GM23338 (cell line): Measurements from ENCODE around the gene PARVG. TPM values are rescaled to one million over a fixed set of nuclear protein-coding genes. Genes with fewer than 3 reads are reported as not detected.

ENCODE experiments used
- ATAC-seq: fragments of 200-7000 bp; cut with Tn5 transposase; 3 replicates; pipeline ENCODE4 v1.9.1; 2020
- DNase-seq: peaks from one replicate; pipeline ENCODE4 v3.0.0-alpha.2; 2015; ENCODE audit warnings: low spot score
- H2AFZ ChIP-seq: fragments of 200-600 bp; sonication (generic); 2 replicates; pipeline ENCODE4 v1.8.0; 2016; ENCODE audit warnings: antibody characterized with exemption, mild to moderate bottlenecking, moderate library complexity
- H3F3A ChIP-seq: fragments of 200-600 bp; sonication (generic); replicated peaks from 2 replicates; pipeline ENCODE4 v1.8.0; 2017; ENCODE audit warnings: antibody characterized with exemption, mixed run types, low read depth
- H3K27ac ChIP-seq: fragments of 200-600 bp; sonication (generic); 2 replicates; pipeline ENCODE4 v1.6.1; 2016; ENCODE audit warnings: low read depth
- H3K27me3 ChIP-seq: fragments of 200-600 bp; sonication (generic); 2 replicates; pipeline ENCODE4 v1.8.0; 2016; ENCODE audit warnings: mild to moderate bottlenecking, mixed run types, moderate library complexity; ENCODE audit not compliant: insufficient read depth
- H3K36me3 ChIP-seq: fragments of 200-600 bp; sonication (generic); 2 replicates; pipeline ENCODE4 v1.8.0; 2016; ENCODE audit warnings: mild to moderate bottlenecking; ENCODE audit not compliant: insufficient read depth
- H3K4me1 ChIP-seq: fragments of 200-600 bp; sonication (generic); 2 replicates; pipeline ENCODE4 v1.8.0; 2016; ENCODE audit warnings: mild to moderate bottlenecking, moderate library complexity; ENCODE audit not compliant: insufficient read depth
- H3K4me2 ChIP-seq: fragments of 200-600 bp; sonication (generic); 2 replicates; pipeline ENCODE4 v1.7.1; 2017; ENCODE audit warnings: mixed run types
- H3K4me3 ChIP-seq: fragments of 200-600 bp; sonication (generic); 2 replicates; pipeline ENCODE4 v1.6.1; 2016; ENCODE audit warnings: mixed run types
- H3K79me2 ChIP-seq: fragments of 200-600 bp; sonication (generic); replicated peaks from 2 replicates; pipeline ENCODE4 v1.8.0; 2017; ENCODE audit warnings: mild to moderate bottlenecking; ENCODE audit not compliant: insufficient read depth
- H3K9me2 ChIP-seq: fragments of 200-600 bp; sonication (generic); 2 replicates; pipeline ENCODE4 v1.8.0; 2017; ENCODE audit not compliant: insufficient read depth
- H4K20me1 ChIP-seq: fragments of 200-600 bp; sonication (generic); replicated peaks from 2 replicates; pipeline ENCODE4 v1.8.0; 2017; ENCODE audit warnings: mild to moderate bottlenecking; ENCODE audit not compliant: insufficient read depth
- H3K27ac Mint-ChIP-seq: 2 replicates; pipeline ENCODE4 v1.8.0; 2020; ENCODE audit warnings: inconsistent platforms, mild to moderate bottlenecking, moderate library complexity, mixed read lengths
- H3K27me3 Mint-ChIP-seq: 3 replicates; pipeline ENCODE4 v1.8.0; 2022; ENCODE audit warnings: low read depth, mild to moderate bottlenecking, moderate library complexity, mixed read lengths, inconsistent platforms; ENCODE audit not compliant: insufficient read depth, poor library complexity
- H3K36me3 Mint-ChIP-seq: 3 replicates; pipeline ENCODE4 v1.8.0; 2021; ENCODE audit warnings: low read depth, mild to moderate bottlenecking, inconsistent platforms, moderate library complexity, mixed read lengths
- H3K4me1 Mint-ChIP-seq: 3 replicates; pipeline ENCODE4 v1.8.0; 2020; ENCODE audit warnings: mild to moderate bottlenecking, inconsistent platforms, mixed read lengths
- H3K4me3 Mint-ChIP-seq: 3 replicates; pipeline ENCODE4 v1.8.0; 2021; ENCODE audit warnings: moderate library complexity, mild to moderate bottlenecking, inconsistent platforms, mixed read lengths
- H3K9me3 Mint-ChIP-seq: 3 replicates; pipeline ENCODE4 v1.8.0; 2020; ENCODE audit warnings: moderate library complexity, mild to moderate bottlenecking, inconsistent platforms, mixed read lengths
- CREB1 ChIP-seq: fragments of 250-450 bp; sonication (Bioruptor Pico); IDR thresholded peaks from 2 replicates; pipeline ENCODE4 v1.5.0; 2020; ENCODE audit warnings: low read depth, mild to moderate bottlenecking, moderate library complexity
- EZH2 ChIP-seq: fragments of 200-600 bp; sonication (generic); IDR thresholded peaks from one replicate; pipeline ENCODE4 v1.8.0; 2017; ENCODE audit warnings: antibody characterized with exemption, mild to moderate bottlenecking, low read depth; ENCODE audit not compliant: unreplicated experiment
- EZH2phosphoT487 ChIP-seq: fragments of 200-600 bp; sonication (generic); IDR thresholded peaks from one replicate; pipeline ENCODE4 v1.8.1; 2018; ENCODE audit warnings: antibody characterized with exemption; ENCODE audit not compliant: unreplicated experiment
- JUNB ChIP-seq: IDR thresholded peaks from one replicate; pipeline ENCODE4 v1.6.1; 2016; ENCODE audit warnings: antibody characterized with exemption; ENCODE audit not compliant: unreplicated experiment
- POLR2AphosphoS5 ChIP-seq: IDR thresholded peaks from 2 replicates; pipeline ENCODE4 v1.6.1; 2016; ENCODE audit warnings: antibody characterized with exemption, low read depth
- ZNF114 ChIP-seq: fragments of 250-450 bp; sonication (Bioruptor Pico); IDR thresholded peaks from 2 replicates; pipeline ENCODE4 v1.5.0; 2020; ENCODE audit warnings: mild to moderate bottlenecking, moderate library complexity
- ZNF331 ChIP-seq: fragments of 250-450 bp; sonication (Bioruptor Pico); IDR thresholded peaks from 2 replicates; pipeline ENCODE4 v1.5.0; 2020; ENCODE audit warnings: low read depth, mild to moderate bottlenecking, moderate library complexity
- polyA plus RNA-seq: library from polyadenylated mRNA; unstranded; fragments of >200 nt; fragmentation: Nextera tagmentation; extraction: Ambion mirVana; gene quantifications from 2 replicates; pipeline ENCODE4 v1.2.1, GENCODE V29; 2016
- total RNA-seq: library from RNA; depleted of rRNA; stranded (reverse); fragments of >200 nt; shearing (Covaris generic); gene quantifications from 2 replicates; pipeline ENCODE4 v1.2.3, GENCODE V29; 2014
- TF ChIP-seq, protein P1 (sequence below): fragments of 250-450 bp; sonication (Bioruptor Pico); IDR thresholded peaks from 2 replicates; pipeline ENCODE4 v1.5.0; 2020; ENCODE audit warnings: mild to moderate bottlenecking, moderate library complexity
- TF ChIP-seq, protein P2 (sequence below), 2 experiments: fragments of 200-600 bp in 1 of 2; sonication (generic) in 1 of 2; conservative IDR thresholded peaks; 2 replicates each; pipeline versions ENCODE4 v1.5.1 to v1.6.1; 2016 to 2017; ENCODE audit warnings: antibody characterized with exemption in 2 of 2, low read depth in 2 of 2, mild to moderate bottlenecking in 2 of 2, moderate library complexity in 1 of 2

PARVG gene
- total and polyA plus RNA-seq, 2 experiments from 2014 or later, result 0.14 to 0.31 TPM

DNA sequence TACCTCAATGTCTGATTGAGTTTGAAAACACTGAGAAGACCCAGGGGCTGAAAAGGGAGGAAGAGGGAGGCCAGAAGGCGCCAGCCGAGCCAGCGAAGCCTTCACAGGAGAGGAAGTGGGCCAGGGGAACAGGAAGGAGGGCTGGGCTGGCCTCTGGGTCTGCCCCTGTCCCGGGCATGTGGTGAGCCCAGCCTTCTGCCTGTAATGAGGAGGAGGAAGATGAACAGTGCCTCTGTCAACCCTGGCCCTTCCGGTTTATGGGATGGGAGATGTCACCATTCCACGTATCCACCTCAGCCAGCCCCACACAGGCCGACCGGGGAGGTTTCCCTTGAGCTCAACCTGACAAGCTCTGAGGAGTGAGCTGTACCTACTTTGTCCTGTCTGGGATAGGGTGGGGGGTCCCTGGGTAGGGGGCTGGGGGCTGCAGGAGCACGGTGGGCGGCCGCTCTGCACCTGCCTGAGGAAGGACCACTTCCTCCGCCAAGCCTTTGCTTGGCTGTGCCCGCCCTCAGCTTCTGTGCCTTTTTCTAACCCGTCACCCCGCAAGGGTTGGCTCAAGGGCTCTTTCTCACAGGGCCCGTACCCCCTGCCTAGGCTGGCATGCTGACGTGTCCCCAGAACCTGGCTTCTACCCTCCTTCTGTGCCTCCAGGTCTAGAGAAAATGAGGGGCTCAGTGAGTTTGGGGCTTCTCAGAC lies 2.0 kb downstream of the PARVG start (continued):
- TF ChIP-seq, protein P1, sequence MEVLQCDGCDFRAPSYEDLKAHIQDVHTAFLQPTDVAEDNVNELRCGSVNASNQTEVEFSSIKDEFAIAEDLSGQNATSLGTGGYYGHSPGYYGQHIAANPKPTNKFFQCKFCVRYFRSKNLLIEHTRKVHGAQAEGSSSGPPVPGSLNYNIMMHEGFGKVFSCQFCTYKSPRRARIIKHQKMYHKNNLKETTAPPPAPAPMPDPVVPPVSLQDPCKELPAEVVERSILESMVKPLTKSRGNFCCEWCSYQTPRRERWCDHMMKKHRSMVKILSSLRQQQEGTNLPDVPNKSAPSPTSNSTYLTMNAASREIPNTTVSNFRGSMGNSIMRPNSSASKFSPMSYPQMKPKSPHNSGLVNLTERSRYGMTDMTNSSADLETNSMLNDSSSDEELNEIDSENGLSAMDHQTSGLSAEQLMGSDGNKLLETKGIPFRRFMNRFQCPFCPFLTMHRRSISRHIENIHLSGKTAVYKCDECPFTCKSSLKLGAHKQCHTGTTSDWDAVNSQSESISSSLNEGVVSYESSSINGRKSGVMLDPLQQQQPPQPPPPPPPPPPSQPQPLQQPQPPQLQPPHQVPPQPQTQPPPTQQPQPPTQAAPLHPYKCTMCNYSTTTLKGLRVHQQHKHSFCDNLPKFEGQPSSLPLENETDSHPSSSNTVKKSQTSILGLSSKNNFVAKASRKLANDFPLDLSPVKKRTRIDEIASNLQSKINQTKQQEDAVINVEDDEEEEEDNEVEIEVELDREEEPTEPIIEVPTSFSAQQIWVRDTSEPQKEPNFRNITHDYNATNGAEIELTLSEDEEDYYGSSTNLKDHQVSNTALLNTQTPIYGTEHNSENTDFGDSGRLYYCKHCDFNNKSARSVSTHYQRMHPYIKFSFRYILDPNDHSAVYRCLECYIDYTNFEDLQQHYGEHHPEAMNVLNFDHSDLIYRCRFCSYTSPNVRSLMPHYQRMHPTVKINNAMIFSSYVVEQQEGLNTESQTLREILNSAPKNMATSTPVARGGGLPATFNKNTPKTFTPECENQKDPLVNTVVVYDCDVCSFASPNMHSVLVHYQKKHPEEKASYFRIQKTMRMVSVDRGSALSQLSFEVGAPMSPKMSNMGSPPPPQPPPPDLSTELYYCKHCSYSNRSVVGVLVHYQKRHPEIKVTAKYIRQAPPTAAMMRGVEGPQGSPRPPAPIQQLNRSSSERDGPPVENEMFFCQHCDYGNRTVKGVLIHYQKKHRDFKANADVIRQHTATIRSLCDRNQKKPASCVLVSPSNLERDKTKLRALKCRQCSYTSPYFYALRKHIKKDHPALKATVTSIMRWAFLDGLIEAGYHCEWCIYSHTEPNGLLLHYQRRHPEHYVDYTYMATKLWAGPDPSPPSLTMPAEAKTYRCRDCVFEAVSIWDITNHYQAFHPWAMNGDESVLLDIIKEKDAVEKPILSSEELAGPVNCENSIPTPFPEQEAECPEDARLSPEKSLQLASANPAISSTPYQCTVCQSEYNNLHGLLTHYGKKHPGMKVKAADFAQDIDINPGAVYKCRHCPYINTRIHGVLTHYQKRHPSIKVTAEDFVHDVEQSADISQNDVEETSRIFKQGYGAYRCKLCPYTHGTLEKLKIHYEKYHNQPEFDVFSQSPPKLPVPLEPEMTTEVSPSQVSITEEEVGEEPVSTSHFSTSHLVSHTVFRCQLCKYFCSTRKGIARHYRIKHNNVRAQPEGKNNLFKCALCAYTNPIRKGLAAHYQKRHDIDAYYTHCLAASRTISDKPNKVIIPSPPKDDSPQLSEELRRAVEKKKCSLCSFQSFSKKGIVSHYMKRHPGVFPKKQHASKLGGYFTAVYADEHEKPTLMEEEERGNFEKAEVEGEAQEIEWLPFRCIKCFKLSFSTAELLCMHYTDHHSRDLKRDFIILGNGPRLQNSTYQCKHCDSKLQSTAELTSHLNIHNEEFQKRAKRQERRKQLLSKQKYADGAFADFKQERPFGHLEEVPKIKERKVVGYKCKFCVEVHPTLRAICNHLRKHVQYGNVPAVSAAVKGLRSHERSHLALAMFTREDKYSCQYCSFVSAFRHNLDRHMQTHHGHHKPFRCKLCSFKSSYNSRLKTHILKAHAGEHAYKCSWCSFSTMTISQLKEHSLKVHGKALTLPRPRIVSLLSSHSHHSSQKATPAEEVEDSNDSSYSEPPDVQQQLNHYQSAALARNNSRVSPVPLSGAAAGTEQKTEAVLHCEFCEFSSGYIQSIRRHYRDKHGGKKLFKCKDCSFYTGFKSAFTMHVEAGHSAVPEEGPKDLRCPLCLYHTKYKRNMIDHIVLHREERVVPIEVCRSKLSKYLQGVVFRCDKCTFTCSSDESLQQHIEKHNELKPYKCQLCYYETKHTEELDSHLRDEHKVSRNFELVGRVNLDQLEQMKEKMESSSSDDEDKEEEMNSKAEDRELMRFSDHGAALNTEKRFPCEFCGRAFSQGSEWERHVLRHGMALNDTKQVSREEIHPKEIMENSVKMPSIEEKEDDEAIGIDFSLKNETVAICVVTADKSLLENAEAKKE (CRISPR knock-in tag), result no peak
- TF ChIP-seq EZH2, result no peak

DNA sequence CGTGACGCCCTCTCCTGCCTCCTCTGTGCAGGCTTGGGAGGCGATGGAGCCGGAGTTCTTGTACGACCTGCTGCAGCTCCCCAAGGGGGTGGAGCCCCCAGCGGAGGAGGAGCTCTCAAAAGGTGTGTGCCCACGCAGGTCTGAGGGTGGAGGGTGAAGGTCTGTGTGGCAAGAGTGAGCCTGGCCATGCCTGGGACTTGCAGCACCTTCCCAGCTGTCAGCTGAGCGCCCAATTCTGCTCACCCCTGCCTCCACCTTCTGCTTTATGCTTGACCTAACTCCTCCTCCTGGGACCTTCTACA lies 2.5 kb downstream of the PARVG start:
- Mint-ChIP-seq H3K36me3 (no peaks in the 10 kb centered on the region; the same call in 2 of the 3 replicates), H3K4me1 (peaks cover 20% of the 10 kb centered on the region), H3K27me3 (peaks cover 7% of the 10 kb centered on the region), H3K4me3 (no peak overlapping the region), H3K9me3 (no peaks in the 10 kb centered on the region), H3K27ac (no peak overlapping the region)
- H4K20me1 ChIP-seq, result no peaks in the 10 kb centered on the region
- H3K27ac ChIP-seq, result no peak overlapping the region
- H3K4me1 ChIP-seq, result 0 out of 2 replicates have a peak, but pooled peaks cover 4% of the 10 kb centered on the region
- no peak overlapping the region for H3K4me2 ChIP-seq
- DNase-seq (no peak), ATAC-seq (no peak)
- H3F3A ChIP-seq, result no peaks in the 10 kb centered on the region
- no peaks in the 10 kb centered on the region for H3K79me2 ChIP-seq
- no peaks in the 10 kb centered on the region for H3K36me3 ChIP-seq
- no peak overlapping the region for H3K4me3 ChIP-seq
- no peaks in the 10 kb centered on the region for H3K9me2 ChIP-seq
- no peaks in the 10 kb centered on the region for H3K27me3 ChIP-seq
- H2AFZ ChIP-seq, result no peak overlapping the region
- TF ChIP-seq, protein P2, sequence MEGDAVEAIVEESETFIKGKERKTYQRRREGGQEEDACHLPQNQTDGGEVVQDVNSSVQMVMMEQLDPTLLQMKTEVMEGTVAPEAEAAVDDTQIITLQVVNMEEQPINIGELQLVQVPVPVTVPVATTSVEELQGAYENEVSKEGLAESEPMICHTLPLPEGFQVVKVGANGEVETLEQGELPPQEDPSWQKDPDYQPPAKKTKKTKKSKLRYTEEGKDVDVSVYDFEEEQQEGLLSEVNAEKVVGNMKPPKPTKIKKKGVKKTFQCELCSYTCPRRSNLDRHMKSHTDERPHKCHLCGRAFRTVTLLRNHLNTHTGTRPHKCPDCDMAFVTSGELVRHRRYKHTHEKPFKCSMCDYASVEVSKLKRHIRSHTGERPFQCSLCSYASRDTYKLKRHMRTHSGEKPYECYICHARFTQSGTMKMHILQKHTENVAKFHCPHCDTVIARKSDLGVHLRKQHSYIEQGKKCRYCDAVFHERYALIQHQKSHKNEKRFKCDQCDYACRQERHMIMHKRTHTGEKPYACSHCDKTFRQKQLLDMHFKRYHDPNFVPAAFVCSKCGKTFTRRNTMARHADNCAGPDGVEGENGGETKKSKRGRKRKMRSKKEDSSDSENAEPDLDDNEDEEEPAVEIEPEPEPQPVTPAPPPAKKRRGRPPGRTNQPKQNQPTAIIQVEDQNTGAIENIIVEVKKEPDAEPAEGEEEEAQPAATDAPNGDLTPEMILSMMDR (conservative IDR thresholded peaks at IDR 0.05; ENCODE audit: low read depth in 2 of 2), result no peak
- TF ChIP-seq ZNF331 (CRISPR knock-in tag) (no peak), CREB1 (CRISPR knock-in tag) (no peak), ZNF114 (CRISPR knock-in tag) (no peak), JUNB (no peak), POLR2AphosphoS5 (no peak), EZH2 (no peak), EZH2phosphoT487 (no peak)
